ENCODE results near the gene IL4I1.
"Not testable (repeated sequence)": the region's sequence is repeated elsewhere in the genome, so short reads cannot be mapped to it uniquely, and the experiment has no call there.

IL4I1 gene

GRCh38 chr19:49932041-49932451 is 35.4 kb upstream of the IL4I1 start:
- no peaks in the 10 kb centered on the region for H3K27me3 ChIP-seq (ENCODE audit: insufficient read depth, low read length)
- no peak overlapping the region for H2AFZ ChIP-seq (ENCODE audit: low read length, unreplicated experiment)
- peaks cover 20% of the 10 kb centered on the region for H3K79me2 ChIP-seq (ENCODE audit: control insufficient read depth, insufficient read depth, low read length, unreplicated experiment)
- H3K36me3 ChIP-seq (ENCODE audit: insufficient read depth, low read length) = peaks cover 6% of the 10 kb centered on the region; the same call in 1 of the 2 replicates
- peaks cover 10% of the 10 kb centered on the region for H3K4me1 ChIP-seq (ENCODE audit: control insufficient read depth, insufficient read depth, low read length, unreplicated experiment)
- no peak overlapping the region for H3K27ac ChIP-seq (ENCODE audit: low read depth, low read length)
- H3K4me3 ChIP-seq (ENCODE audit: low read depth, low read length) = no peak overlapping the region

GRCh38 chr19:49931293-49932040 is 34.8 kb upstream of the IL4I1 start:
- no peaks in the 10 kb centered on the region for H3K27me3 ChIP-seq (ENCODE audit: insufficient read depth, low read length)
- H3K27ac ChIP-seq (ENCODE audit: low read depth, low read length) = no peak overlapping the region
- peaks cover 12% of the 10 kb centered on the region for H3K4me1 ChIP-seq (ENCODE audit: control insufficient read depth, insufficient read depth, low read length, unreplicated experiment)
- H3K79me2 ChIP-seq (ENCODE audit: control insufficient read depth, insufficient read depth, low read length, unreplicated experiment) = peaks cover 26% of the 10 kb centered on the region
- H3K36me3 ChIP-seq (ENCODE audit: insufficient read depth, low read length) = peaks cover 7% of the 10 kb centered on the region; the same call in 1 of the 2 replicates
- no peak overlapping the region for H2AFZ ChIP-seq (ENCODE audit: low read length, unreplicated experiment)
- no peak overlapping the region for H3K4me3 ChIP-seq (ENCODE audit: low read depth, low read length)

DNA sequence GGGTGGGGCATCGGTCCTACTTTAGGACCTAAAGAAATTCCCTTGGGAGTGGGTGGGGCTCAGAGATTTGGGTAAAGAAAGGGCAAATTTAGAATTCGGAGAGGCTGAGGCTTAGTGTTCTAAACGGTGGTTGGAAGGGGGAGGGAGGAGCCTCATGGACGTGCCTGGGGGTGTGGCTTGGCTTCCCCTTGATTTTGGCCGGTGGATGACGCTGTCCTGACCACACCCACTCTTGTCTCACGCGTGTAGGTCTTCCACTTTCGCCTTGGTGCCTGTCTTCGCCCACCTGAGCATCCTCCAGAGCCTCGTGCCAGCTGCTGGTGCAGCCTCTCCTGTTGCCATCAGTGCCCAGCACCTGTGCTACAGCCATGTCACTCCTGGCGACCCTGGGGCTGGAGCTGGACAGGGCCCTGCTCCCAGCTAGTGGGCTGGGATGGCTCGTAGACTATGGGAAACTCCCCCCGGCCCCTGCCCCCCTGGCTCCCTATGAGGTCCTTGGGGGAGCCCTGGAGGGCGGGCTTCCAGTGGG is 33.9 kb upstream of the IL4I1 start:
- no peak overlapping the region for H3K27ac ChIP-seq (ENCODE audit: low read depth, low read length)
- H3K4me3 ChIP-seq (ENCODE audit: low read depth, low read length) = peak overlapping the region; percentile 83
- H3K79me2 ChIP-seq (ENCODE audit: control insufficient read depth, insufficient read depth, low read length, unreplicated experiment) = peaks cover 30% of the 10 kb centered on the region
- H3K36me3 ChIP-seq (ENCODE audit: insufficient read depth, low read length) = peaks cover 7% of the 10 kb centered on the region; the same call in 1 of the 2 replicates
- peaks cover 12% of the 10 kb centered on the region for H3K4me1 ChIP-seq (ENCODE audit: control insufficient read depth, insufficient read depth, low read length, unreplicated experiment)
- no peak overlapping the region for H2AFZ ChIP-seq (ENCODE audit: low read length, unreplicated experiment)
- H3K27me3 ChIP-seq (ENCODE audit: insufficient read depth, low read length) = no peaks in the 10 kb centered on the region

GRCh38 chr19:49929611-49930482 is 33.2 kb upstream of the IL4I1 start:
- Histone ChIP-seq H3K36me3 (ENCODE audit: insufficient read depth, low read length) (peaks cover 7% of the 10 kb centered on the region; the same call in 1 of the 2 replicates), H2AFZ (ENCODE audit: low read length, unreplicated experiment) (peak overlapping the region; percentile 95), H3K4me1 (ENCODE audit: control insufficient read depth, insufficient read depth, low read length, unreplicated experiment) (peaks cover 16% of the 10 kb centered on the region), H3K27me3 (ENCODE audit: insufficient read depth, low read length) (no peaks in the 10 kb centered on the region), H3K79me2 (ENCODE audit: control insufficient read depth, insufficient read depth, low read length, unreplicated experiment) (peaks cover 35% of the 10 kb centered on the region), H3K4me3 (ENCODE audit: low read depth, low read length) (peak overlapping the region; percentile 83), H3K27ac (ENCODE audit: low read depth, low read length) (peak overlapping the region; percentile 73)

GRCh38 chr19:49929121-49929610 is 32.5 kb upstream of the IL4I1 start, which contains the start of the genes ATF5 and NUP62:
Gene ATF5 (plus strand): TSS chr19:49929205. CDS start chr19:49930851, 1,646 bp downstream.
Gene NUP62 (minus strand): TSS chr19:49929504. CDS start chr19:49909807, 19,697 bp downstream.
- peaks cover 16% of the 10 kb centered on the region for H3K4me1 ChIP-seq (ENCODE audit: control insufficient read depth, insufficient read depth, low read length, unreplicated experiment)
- peak within 1 kb of the TSS; percentile 95 for H2AFZ ChIP-seq (ENCODE audit: low read length, unreplicated experiment)
- peaks cover 7% of the 10 kb centered on the region; the same call in 1 of the 2 replicates for H3K36me3 ChIP-seq (ENCODE audit: insufficient read depth, low read length)

GRCh38 chr19:49927526-49928264 is 31.0 kb upstream of the IL4I1 start:
- H2AFZ ChIP-seq (ENCODE audit: low read length, unreplicated experiment) = no peak overlapping the region
- H3K27me3 ChIP-seq (ENCODE audit: insufficient read depth, low read length) = no peaks in the 10 kb centered on the region
- H3K4me1 ChIP-seq (ENCODE audit: control insufficient read depth, insufficient read depth, low read length, unreplicated experiment) = peaks cover 19% of the 10 kb centered on the region
- peaks cover 57% of the 10 kb centered on the region for H3K79me2 ChIP-seq (ENCODE audit: control insufficient read depth, insufficient read depth, low read length, unreplicated experiment)
- H3K4me3 ChIP-seq (ENCODE audit: low read depth, low read length) = peak overlapping the region; percentile 83
- H3K27ac ChIP-seq (ENCODE audit: low read depth, low read length) = peak overlapping the region; percentile 43; the same call in 1 of the 2 replicates
- H3K36me3 ChIP-seq (ENCODE audit: insufficient read depth, low read length) = peaks cover 11% of the 10 kb centered on the region; the same call in 1 of the 2 replicates

More at GRCh38 chr19:49929121-49929610, 32.5 kb upstream of the IL4I1 start, which contains the start of the genes ATF5 and NUP62:
- Histone ChIP-seq H3K27me3 (ENCODE audit: insufficient read depth, low read length) (no peaks in the 10 kb centered on the region), H3K4me3 (ENCODE audit: low read depth, low read length) (peak within 1 kb of the TSS; percentile 83), H3K27ac (ENCODE audit: low read depth, low read length) (peak within 1 kb of the TSS; percentile 73), H3K79me2 (ENCODE audit: control insufficient read depth, insufficient read depth, low read length, unreplicated experiment) (peaks cover 42% of the 10 kb centered on the region)

DNA sequence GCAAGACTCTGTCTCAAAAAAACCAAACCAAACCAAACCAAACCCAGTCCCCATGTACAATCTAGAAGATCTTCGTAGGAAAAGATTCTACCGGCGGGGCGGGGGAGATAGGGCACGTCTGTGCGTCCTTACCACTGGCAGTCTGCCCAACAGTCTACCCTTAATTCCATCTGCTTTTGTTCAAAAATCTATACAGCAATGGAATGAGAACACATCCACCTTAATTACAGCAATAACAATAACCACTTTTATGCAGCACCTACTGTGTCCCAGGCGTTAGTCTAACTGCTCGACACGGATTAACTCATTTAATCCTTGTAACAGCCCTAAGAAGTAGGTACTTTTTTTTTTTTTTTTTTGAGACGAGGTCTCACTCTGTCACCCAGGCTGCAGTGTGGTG is 29.8 kb upstream of the IL4I1 start:
- peaks cover 28% of the 10 kb centered on the region for H3K4me1 ChIP-seq (ENCODE audit: control insufficient read depth, insufficient read depth, low read length, unreplicated experiment)
- no peak overlapping the region for H2AFZ ChIP-seq (ENCODE audit: low read length, unreplicated experiment)
- no peak overlapping the region for H3K27ac ChIP-seq (ENCODE audit: low read depth, low read length)
- peaks cover 11% of the 10 kb centered on the region; the same call in 1 of the 2 replicates for H3K36me3 ChIP-seq (ENCODE audit: insufficient read depth, low read length)
- no peak overlapping the region for H3K4me3 ChIP-seq (ENCODE audit: low read depth, low read length)
- H3K27me3 ChIP-seq (ENCODE audit: insufficient read depth, low read length) = no peaks in the 10 kb centered on the region
- H3K79me2 ChIP-seq (ENCODE audit: control insufficient read depth, insufficient read depth, low read length, unreplicated experiment) = peaks cover 66% of the 10 kb centered on the region

DNA sequence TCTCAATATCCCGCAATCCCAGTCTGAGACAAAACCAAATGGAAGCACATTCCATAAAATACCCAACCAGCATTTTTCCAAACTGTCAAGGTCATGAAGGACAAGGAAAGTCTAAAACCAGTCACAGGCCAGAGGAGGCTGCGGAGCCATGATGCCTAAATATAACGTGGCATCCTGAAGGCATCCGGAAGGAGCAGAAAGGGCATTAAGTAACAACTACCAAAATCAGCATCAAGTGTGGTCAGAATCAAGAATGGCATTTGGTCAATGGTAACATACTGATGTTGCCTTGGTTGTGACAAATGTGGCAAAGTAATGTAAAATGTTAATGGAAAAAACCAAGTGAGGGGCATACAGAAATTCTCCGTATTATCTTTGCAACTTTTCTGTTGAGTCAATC is 28.8 kb upstream of the IL4I1 start:
- no peak overlapping the region for H3K27ac ChIP-seq (ENCODE audit: low read depth, low read length)
- H3K27me3 ChIP-seq (ENCODE audit: insufficient read depth, low read length) = no peaks in the 10 kb centered on the region
- H3K36me3 ChIP-seq (ENCODE audit: insufficient read depth, low read length) = peaks cover 11% of the 10 kb centered on the region; the same call in 1 of the 2 replicates
- no peak overlapping the region for H2AFZ ChIP-seq (ENCODE audit: low read length, unreplicated experiment)
- H3K79me2 ChIP-seq (ENCODE audit: control insufficient read depth, insufficient read depth, low read length, unreplicated experiment) = peaks cover 76% of the 10 kb centered on the region
- no peak overlapping the region for H3K4me3 ChIP-seq (ENCODE audit: low read depth, low read length)
- H3K4me1 ChIP-seq (ENCODE audit: control insufficient read depth, insufficient read depth, low read length, unreplicated experiment) = peaks cover 28% of the 10 kb centered on the region

GRCh38 chr19:49924881-49925210 is 28.2 kb upstream of the IL4I1 start:
- H3K27me3 ChIP-seq (ENCODE audit: insufficient read depth, low read length); H2AFZ ChIP-seq (ENCODE audit: low read length, unreplicated experiment); H3K27ac ChIP-seq (ENCODE audit: low read depth, low read length); H3K4me3 ChIP-seq (ENCODE audit: low read depth, low read length): not testable (repeated sequence)
- H3K36me3 ChIP-seq (ENCODE audit: insufficient read depth, low read length) = peaks cover 11% of the 10 kb centered on the region; the same call in 1 of the 2 replicates
- H3K79me2 ChIP-seq (ENCODE audit: control insufficient read depth, insufficient read depth, low read length, unreplicated experiment) = peaks cover 81% of the 10 kb centered on the region
- peaks cover 28% of the 10 kb centered on the region for H3K4me1 ChIP-seq (ENCODE audit: control insufficient read depth, insufficient read depth, low read length, unreplicated experiment)
